Frontal cortex (tissue), 4 donors: Measurements from ENCODE around the gene ALDOA. TPM values are rescaled to one million over a fixed set of nuclear protein-coding genes. Genes with fewer than 3 reads are reported as not detected.

ENCODE experiments used
- DNase-seq, 2 donors: peaks; one replicate each; pipeline ENCODE4 v3.0.0; 2012; ENCODE audit warnings: low spot score in 2 of 2
- FAIRE-seq: peaks from 2 replicates; lab custom pipeline; 2012; peaks lifted over from hg19 to GRCh38; lab: Jason Lieb, UNC
- total RNA-seq: library from RNA; depleted of rRNA; stranded (reverse); fragments of >200 nt; gene quantifications from one replicate; pipeline ENCODE4 v1.2.3, GENCODE V29; 2014
- donor health status: control.
- donor health status: control.
- donor health status: control.

ALDOA gene
- total RNA-seq, 1 donor from 2014 or later = 76.6 TPM

DNA sequence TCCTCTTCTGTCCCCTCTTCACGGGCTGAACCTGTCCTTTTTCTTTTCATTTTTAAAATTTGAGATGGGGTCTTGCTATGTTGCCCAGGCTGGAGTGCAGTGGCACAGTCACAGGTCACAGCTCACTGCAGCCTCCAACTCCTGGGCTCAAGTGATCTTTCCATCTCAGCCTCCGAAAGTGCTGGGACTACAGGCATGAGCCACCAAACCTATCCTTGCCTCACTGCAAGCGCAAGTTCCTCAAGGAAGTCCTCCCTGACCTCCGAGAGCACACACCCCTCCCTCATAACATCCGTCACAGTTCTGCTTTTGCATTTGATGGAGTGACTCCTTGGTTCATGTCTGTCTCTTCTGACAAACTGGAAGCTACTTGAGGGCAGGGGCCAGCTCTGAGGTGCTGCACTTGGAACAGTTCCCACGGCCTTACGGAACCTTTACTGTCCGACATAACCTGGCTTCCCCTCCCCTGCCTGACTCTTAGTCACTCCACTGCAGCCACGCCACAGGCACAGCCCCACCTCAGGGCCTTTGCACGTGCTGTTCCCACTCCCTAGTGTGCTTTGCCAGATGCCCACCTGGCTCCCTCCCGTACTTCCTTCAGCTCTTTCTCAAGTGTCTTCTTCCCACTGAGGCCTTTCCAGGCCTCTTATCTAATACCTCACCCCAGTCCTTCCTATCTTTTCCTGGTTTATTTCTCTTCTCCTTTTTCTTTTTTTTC, 21.8 kb downstream of the ALDOA start:
- DNase-seq = peak in 1 of 2 donors; percentile 19
- FAIRE-seq = no peak

DNA sequence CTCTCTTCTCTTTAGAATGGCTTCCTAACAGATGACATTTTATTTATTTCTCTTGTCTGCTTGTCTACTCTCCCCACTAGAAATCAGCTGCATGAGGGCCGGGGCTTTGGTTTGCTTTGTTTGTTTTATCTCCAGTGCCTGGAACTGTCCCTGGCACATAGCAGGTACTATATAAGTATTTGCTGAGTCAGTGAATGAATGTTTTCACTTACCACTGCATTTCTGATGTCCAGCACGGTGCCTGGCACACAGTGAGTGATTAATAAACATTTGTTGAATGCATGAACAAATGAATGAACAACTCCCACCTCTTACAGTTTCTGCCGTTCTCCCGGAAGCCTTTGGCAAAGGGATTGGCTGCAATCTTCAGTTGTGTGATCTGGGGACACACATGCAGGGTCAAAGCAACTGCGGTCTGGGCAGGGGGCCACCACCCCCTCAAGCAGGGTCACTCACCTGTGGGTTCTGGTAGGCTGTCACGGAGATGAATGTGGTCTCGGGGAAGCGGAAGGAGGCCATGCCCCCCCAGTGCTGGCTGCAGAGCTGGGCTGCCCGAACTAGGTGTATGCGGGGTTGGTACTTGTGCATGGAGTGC, 22.8 kb downstream of the ALDOA start:
- no peak for FAIRE-seq

DNA sequence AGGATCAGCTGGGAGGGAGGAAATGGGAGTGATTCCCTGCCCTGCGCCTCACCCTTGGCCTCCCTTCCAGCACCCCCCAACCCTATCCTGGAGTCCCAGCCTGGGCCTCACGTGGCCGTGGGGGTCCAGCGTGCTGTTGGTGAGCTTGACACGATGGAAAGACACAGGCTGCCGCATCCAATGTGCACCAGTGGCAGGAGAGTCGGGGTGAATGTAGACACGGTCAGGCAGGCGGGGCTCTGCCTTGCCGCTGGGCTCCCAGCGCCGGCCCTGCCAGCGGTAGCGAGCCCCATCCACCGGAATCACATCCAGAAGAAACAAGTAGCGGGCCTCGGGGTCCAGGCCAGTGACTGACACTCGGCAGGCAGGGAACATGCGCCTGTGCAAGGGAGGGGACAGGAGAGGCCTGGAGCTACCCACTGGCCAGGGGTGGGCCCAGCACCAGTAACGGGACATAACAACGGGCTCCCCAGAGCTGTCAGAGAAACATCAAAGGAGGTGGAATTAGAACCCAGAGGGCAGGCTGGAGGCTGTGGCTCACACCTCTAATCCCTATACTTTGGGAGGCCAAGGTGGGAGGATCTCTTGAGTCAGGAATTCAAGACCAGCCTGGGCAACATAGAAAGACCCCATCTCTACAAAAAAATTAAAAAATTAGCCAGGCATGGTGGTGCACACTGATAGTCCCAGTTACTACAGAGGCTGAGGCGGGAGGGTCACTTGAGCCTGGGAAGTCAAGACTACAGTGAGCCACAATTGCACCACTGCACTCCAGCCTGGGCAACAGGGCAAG, 23.5 kb downstream of the ALDOA start:
- FAIRE-seq (no peak), DNase-seq (no peak)

More for the DNA sequence above, 22.8 kb downstream of the ALDOA start:
- no peak for DNase-seq

DNA sequence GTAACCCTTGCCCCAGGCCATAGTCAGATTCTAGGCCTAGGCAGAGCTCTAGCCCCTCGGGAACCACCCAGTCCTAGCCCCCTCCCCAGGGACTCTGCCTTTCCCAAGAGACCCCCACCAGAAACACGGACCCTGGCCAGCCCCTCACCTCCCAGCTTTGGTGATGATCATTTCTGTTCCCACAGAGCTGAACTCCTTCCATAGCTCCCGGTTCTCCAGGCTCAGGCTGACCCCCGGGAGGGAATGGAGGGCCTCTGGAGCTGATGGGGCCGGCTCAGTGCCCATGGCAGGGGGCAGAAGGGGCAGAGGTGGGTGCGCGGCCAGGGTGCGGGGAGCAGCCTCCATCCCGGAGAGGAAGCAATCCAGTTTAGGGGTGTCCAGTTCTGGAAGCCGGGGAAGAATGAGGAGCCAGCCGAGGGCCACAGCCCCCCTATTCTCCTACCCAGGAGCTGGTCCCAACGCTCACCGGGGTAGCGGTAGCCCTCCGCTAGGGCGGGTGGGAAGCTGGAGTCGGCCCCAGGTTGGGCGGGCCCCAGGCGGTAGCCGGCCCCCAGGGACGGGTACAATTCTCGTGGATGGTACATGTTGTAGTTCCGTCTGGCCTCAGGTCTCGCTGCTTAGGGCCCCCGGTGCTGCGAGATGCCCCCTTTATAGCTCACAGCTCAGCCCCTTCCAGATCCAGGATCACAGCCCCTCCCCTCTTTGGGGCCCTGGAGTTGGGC, 25.2 kb downstream of the ALDOA start:
- DNase-seq (peak in 1 of 2 donors; percentile 20), FAIRE-seq (no peak)

DNA sequence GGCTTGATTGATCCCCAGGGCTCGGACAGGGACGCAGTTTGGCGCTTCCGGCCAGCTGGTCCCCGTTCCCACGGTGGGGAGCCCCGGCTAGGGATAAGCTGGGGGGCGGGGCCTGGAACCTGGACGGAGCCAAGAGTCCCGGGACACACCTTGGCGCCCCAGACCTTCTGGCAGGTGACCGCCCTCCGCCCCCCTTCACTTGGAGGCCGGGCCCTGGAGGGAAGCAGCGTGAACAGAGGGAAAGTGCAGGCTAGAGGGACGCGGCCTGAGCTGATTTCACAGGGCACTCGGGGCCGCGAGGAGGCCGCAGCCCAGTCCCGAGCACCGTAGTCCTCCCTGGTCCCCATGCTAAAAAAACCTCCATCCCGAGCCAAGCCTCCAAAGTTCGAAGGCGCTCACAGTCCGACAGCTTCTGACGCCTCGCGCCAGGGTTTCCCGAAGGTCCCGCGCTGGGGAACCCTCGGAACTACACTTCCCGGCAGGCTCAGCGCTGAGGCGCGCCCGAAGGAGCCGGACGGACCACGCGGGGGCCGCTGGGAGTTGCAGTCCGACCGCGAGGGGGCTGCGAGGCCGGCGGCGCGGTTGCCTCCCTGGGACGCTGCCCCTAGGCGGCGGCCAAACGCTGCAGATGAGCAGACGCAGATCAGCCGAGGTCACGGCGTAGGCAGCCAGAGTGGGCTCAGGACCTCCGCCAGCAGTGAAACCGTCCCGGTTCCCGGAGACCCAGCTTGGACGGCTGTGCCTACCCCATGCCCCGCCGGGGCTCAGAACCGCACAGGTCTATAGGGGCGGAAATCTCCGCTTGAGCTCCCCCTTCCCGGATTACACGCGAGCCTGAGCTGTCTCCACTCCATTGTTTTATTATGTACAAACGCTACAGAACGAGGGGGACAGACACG, 26.2 kb downstream of the ALDOA start, which contains the start of gene TBX6:
Gene TBX6, minus strand, starts transcription at position 451 of the 899 bp plus-strand sequence. CDS start 731 bp downstream, outside the sequence.
- DNase-seq = peak; percentile 95 to 97
- no peak for FAIRE-seq

DNA sequence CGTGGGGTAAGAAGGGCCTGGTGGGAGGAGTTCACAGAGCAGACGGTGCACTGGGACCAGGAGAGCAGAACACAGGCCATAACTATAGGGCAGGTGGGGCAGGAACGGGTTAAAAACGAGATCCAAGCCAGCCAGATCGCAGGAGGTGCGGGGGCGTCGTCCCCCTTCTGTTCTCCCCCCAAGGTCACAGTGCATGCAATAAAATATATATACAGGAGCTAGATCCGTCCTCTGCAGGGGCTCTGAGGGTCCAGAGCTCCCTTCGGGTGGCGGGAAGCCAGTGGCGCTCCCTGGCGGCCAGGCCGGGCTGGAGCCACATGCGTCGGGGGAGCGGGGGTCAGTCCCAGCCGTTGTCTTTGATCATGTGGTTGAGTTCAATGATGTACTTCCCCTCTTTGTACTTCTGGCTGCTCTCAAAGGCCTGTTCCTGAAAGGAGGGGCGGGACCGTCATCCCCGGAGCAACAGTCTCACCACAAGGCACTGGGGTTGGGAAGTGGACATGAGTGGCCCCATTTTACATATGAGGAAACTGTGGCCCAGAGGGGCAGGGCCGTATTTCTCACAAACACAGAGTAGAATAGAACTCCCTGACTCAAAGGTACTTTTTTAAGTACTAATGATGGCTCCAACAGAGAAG, 26.9 kb downstream of the ALDOA start:
- DNase-seq (peak; percentile 79 to 83), FAIRE-seq (no peak)

DNA sequence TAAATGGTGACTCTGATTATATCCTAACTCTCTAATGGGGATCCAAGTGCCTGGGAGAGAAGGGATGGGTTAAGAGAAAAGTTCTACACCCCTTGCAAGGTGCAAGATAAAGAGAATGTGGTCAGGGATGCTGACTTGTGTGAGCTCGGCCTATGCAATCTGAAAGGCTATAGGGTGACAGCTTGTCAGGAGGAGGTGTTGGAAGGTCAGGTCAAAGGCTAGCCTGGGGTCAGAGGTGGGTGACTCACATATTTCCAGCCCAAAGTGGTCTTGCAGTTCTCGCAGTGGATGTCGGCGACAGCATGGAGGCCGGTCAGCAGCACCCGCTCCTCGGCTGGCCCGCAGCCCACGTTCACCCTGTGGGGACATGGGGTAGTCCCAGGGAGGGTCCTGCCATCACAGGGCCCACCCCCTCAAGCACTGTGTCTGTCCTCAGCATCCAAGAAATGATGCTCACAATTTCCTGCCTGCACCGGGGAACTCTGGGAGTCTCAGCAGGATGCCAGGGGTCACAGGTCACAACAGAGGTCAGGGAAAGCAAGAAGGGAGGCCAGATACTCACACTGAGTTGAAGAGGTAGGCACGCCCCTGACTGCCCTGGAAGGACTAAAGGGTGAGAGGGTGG, 29.1 kb downstream of the ALDOA start:
- FAIRE-seq (no peak), DNase-seq (peak in 1 of 2 donors; percentile 20)

DNA sequence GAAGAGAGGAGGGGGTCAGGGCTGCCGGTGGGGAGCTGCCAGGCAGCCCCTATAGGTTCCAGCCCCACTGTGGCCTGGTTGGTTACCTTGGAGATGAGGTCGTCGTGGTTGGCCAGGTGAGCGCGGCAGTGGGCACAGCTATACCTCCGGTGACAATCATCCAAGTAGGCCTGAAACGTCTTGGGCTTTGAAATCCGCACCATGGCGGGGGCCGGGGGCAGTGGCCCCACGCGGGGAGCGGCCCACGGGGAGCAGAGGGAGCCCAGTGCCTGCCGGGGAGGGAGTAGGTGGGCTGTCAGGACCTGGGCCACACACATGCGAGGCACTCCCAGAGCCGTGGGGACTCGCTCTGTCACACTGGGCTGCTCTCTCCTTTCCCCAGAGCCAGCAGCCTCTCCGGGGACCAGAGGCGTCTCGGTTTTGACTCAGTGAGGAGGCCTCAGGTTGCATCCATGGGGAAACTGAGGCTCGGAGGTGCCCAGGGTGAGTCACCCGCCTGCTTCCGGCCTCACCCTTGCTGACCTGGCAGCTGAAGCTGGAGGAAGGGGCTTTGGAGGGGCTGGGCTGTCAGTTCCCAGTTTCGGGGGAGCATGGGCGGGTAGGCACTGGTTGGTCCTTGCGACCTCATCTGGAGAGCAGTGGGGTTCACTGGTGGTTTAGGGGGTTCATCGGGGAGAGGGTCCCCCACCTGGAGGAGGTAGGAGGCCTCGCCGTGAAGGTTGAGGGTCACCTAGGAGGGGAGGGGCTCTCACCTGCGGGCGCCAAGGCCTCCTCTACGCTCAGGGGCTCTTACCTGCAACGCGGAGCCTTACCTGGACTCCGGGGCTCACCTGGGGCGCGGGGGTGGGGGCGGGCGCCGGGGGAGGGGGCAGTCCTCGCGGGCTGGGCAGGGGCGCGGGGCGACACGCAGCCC, 29.9 kb downstream of the ALDOA start:
- FAIRE-seq (no peak), DNase-seq (peak; percentile 54 to 62)

DNA sequence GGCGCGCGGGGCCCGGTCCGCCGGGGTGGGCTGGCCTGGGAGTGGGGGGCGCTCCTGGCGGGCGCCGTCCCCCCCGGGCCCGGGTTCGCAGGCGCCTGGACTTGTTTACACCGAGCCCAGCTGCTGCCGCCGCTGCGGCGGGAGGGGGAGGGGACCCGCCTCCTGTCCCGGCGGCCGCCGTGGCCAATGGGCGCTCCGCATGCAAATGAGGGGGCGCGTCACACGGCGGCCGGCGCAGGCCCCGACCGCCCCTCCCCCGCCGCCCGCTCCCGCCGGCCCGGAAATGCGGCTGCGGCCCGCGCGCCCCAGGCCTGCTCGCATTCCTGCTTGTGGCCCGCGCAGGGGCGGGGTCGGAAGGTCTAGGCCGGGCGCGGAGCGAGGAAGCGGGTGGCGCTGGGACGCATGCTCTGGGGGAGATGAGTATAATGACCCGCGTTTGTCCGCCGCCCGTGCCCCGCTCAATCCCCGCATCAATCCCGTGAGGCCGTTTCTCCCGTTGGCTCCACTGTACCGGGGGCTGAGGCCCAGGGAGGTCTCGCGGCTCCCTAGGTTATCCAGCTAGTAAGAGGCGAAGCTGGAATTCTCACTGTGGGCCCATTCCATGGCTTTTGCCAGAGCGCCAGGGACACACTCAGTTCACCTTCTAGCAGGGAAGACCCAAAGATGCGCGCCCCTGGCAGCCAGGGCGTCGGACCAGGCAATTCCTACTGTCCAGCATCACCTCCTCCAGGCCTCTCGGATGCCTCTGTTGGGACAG, 30.7 kb downstream of the ALDOA start, which contains the start of gene YPEL3:
Gene YPEL3, minus strand, starts transcription at position 109 of the 757 bp plus-strand sequence. CDS start 731 bp downstream, outside the sequence.
- DNase-seq = peak; percentile 99 to 100

DNA sequence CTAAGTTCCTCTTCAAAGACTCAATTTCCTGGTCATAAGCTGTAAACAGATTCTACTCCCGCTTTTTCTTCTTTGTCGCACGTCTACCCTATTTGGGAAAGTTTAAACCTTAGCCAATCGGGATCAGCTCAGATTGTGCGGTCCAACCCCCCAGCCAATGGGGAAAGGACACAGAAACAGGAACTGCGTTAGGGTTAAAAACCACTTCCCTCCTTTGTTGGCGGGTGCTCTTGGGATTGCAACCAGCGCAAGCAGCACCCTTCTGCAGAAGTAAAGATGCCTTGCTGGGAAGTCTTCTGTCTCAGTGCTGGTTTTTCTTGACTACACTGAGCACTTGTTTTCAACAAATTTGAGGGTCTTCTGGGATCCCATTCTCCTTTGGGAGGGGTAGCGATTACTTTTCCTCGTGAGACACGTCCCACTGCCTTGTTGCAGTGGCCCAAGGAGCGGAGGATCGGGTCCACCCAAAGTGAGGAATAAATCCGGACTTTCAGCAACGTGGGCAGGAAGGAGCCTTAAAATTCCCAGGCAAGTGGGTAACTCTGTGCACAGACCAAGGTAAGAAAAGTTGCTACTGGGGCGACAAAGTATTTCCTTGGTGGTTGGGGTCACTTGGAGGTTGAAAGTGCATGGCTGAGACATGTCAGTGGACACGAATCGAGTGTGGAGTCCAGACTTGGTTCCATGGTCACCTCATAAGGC, 31.5 kb downstream of the ALDOA start:
- DNase-seq = no peak

More for the DNA sequence above, 30.7 kb downstream of the ALDOA start, which contains the start of gene YPEL3:
- FAIRE-seq = no peak

DNA sequence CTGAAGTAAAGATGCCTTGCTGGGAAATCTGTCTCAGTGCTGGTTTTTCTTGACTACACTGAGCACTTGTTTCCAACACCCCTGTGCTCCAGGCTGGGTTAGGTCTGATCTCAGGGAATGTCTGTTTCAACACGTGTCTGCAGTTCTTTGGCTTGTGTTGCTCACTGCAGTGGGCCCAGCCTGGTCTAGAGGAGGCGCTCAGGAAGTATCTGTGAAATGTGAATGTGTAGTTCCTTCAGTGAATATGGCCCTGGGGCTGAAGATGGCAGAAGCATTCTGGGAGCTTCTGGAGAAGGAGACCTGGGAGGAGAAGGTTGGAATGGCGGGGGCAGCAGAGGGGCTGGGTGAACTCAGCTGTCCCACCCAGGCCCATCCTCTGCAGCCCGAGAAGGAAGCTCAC, 38.5 kb downstream of the ALDOA start:
- FAIRE-seq = no peak
- no peak for DNase-seq

More for the DNA sequence above, 31.5 kb downstream of the ALDOA start:
- no peak for FAIRE-seq

DNA sequence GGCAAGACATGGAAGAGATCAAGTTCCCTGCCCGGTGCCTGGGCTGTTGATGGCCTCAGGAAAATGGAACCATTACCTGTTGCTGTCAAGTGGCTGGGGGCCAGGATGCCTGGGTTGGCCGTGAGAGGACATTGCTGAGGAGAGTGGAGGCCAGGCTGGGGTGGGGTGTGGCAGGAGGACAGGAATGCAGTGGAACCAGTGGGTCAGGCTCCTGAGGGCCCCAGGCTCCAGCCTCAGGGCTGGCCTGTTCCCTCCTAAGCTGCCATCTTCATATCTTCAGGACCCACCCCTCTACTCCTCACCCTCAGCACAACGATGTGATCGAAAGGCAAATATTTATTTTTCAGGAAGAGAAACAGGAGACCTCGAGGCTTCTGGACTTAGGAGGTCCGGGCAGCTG, 38.9 kb downstream of the ALDOA start:
- FAIRE-seq = no peak
- no peak for DNase-seq

DNA sequence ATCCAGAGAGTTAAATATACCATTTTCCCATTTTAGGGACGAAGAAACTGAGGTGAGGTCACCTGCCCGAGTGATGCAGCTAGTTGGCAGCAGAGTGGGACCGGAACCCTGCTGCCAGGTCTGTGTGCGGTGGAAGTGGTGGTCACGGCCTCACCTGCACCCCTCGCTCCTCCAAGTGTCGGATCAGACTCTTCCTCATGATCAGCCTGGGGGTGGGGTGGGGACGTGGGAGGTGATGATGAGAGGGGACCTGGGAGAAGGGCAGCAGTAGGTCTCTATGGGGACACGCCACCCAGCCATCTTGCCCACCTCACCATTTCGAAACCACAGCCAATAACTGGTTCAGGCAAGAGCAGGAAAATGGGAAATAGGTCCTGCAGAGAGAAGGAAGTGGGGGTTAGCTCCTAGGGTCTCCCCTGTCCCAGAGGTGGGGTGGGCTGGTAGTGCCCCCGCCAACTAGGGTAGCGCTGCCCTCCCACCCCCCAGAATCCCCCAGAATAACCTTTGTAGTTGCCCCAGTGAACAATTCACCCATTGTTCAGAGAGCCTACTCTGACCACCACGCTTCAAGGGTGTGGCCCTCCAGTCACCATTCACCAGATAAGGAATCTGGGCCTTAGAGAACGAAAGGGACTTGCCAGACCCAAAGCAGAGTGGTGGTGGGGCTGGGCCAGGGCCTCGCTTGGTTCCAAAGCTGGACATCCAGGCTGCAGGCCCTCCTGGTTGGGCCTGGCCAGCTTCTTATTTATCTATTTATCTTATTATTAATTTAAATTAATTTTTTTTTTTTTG, 42.7 kb downstream of the ALDOA start:
- FAIRE-seq (no peak), DNase-seq (no peak)

DNA sequence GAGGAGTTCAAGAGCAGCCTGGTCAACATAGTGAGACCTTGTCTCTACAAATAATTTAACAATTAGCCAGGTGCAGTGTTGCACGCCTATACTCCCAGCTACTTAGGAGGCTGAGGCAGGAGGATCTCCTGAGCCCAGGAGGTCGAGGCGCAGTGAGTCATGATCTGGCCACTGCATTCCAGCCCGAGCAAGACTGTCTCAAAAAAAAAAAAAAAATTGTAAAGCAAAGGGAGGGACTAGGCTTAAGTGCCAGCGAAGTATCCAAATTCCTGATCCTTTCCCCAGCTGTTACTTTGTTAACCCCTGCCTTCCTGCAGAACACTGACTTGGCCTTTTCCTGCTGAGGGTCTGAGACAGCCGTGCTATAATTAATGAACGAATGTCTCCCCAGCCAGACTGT, 45.1 kb downstream of the ALDOA start:
- no peak for DNase-seq
- FAIRE-seq = no peak
